Measurements from ENCODE around the gene NDUFS6.

GRCh38 chr5:1751864-1752822 is 49.1 kb upstream of the NDUFS6 start:
- TF ChIP-seq CTCF (IDR thresholded peaks at IDR 0.05; ENCODE audit: low read length) (no peak), EZH2 (IDR thresholded peaks at IDR 0.05; ENCODE audit: borderline replicate concordance, low read length) (no peak)
